ES-I3 (cell line): Measurements from ENCODE around the gene SYS1.

Experiments used
- H3K36me3 ChIP-seq: 2 replicates; pipeline ENCODE4 v1.6.1; 2013; ENCODE audit warnings: mild to moderate bottlenecking, low read length, control low read depth, moderate library complexity; ENCODE audit not compliant: insufficient read depth
- H3K4me1 ChIP-seq: 2 replicates; pipeline ENCODE4 v1.6.1; 2013; ENCODE audit warnings: mild to moderate bottlenecking, control low read depth, low read length; ENCODE audit not compliant: insufficient read depth
- H3K9ac ChIP-seq: 2 replicates; pipeline ENCODE4 v1.6.1; 2013; ENCODE audit warnings: low read depth, mild to moderate bottlenecking, low read length, moderate library complexity
- H3K9me3 ChIP-seq: 2 replicates; pipeline ENCODE4 v1.6.1; 2013; ENCODE audit warnings: mild to moderate bottlenecking, low read length, moderate library complexity; ENCODE audit not compliant: control insufficient read depth, insufficient read depth

Gene SYS1

GRCh38 chr20:45373353-45374100 is 10.6 kb downstream of the SYS1 start:
- Histone ChIP-seq H3K4me1 (no peaks in the 10 kb centered on the region), H3K9me3 (no peaks in the 10 kb centered on the region), H3K36me3 (no peaks in the 10 kb centered on the region), H3K9ac (peak overlapping the region; percentile 55; the same call in 1 of the 2 replicates)

DNA sequence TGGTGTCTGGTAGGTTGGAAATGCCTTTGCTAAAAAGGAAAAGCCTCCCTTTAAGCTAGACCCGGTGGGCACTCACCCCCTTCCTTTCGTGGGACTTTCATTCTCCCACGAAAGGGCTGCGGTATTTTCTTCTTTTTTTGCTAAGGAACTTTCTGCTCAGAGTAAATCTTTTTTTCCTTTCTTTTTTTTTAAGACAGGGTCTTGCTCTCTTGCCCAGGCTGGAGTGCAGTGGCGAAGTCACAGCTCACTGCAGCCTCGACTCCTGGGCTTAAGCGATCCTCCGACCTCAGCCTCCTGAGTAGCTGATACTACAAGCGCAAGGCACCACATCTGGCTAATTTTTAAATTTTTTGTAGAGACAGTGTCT is 11.1 kb downstream of the SYS1 start:
- Histone ChIP-seq H3K9me3 (no peaks in the 10 kb centered on the region), H3K36me3 (no peaks in the 10 kb centered on the region), H3K4me1 (no peaks in the 10 kb centered on the region), H3K9ac (no peak overlapping the region)

DNA sequence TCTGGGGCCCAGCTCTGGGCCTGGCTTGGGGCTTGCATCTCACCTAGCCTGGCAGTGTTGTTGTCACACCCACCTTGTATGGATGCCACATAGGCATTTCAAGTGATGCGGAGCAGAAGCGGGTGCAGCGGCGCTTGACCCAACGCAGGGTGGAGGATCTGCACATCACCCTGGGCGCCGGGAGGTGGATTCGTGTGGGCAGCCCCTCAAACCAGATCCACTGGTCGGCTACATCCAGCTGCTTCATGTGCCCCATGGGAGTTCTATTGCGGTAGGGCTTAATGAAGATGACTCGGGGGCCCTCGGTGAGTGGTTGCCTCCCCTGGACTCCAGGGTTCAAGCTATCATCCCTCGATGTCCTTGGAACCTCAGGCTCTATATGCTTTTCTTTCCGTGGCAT is 12.0 kb downstream of the SYS1 start:
- H3K9ac ChIP-seq: no peak overlapping the region
- no peaks in the 10 kb centered on the region for H3K9me3 ChIP-seq
- H3K4me1 ChIP-seq: no peaks in the 10 kb centered on the region
- no peaks in the 10 kb centered on the region for H3K36me3 ChIP-seq

GRCh38 chr20:45377269-45377668 is 14.3 kb downstream of the SYS1 start:
- Histone ChIP-seq H3K4me1 (no peaks in the 10 kb centered on the region), H3K9ac (no peak overlapping the region), H3K36me3 (no peaks in the 10 kb centered on the region), H3K9me3 (no peaks in the 10 kb centered on the region)

GRCh38 chr20:45378191-45378590 is 15.2 kb downstream of the SYS1 start, which contains the start of gene TP53TG5:
TSS of gene TP53TG5 (minus strand) at chr20:45378325. CDS start at chr20:45378236, 89 bp downstream.
- no peaks in the 10 kb centered on the region for H3K36me3 ChIP-seq
- H3K9me3 ChIP-seq: no peaks in the 10 kb centered on the region
- no peak within 1 kb of the TSS for H3K9ac ChIP-seq
- no peaks in the 10 kb centered on the region for H3K4me1 ChIP-seq

GRCh38 chr20:45387274-45387673 is 24.3 kb downstream of the SYS1 start:
- H3K9ac ChIP-seq: no peak overlapping the region

GRCh38 chr20:45390931-45391330 is 28.0 kb downstream of the SYS1 start:
- H3K9ac ChIP-seq: no peak overlapping the region
- H3K4me1 ChIP-seq: no peaks in the 10 kb centered on the region
- H3K9me3 ChIP-seq: no peaks in the 10 kb centered on the region
- no peaks in the 10 kb centered on the region for H3K36me3 ChIP-seq

More at GRCh38 chr20:45387274-45387673, 24.3 kb downstream of the SYS1 start:
- Histone ChIP-seq H3K9me3 (no peaks in the 10 kb centered on the region), H3K36me3 (no peaks in the 10 kb centered on the region), H3K4me1 (no peaks in the 10 kb centered on the region)

GRCh38 chr20:45391559-45391958 is 28.6 kb downstream of the SYS1 start:
- Histone ChIP-seq H3K4me1 (no peaks in the 10 kb centered on the region), H3K9ac (no peak overlapping the region), H3K36me3 (no peaks in the 10 kb centered on the region), H3K9me3 (no peaks in the 10 kb centered on the region)

- Histone ChIP-seq H3K4me1 (no peaks in the 10 kb centered on the region), H3K9me3 (no peaks in the 10 kb centered on the region), H3K36me3 (no peaks in the 10 kb centered on the region), H3K9ac (no peak overlapping the region)
Measured at GRCh38 chr20:45392733-45393132, 29.8 kb downstream of the SYS1 start.

GRCh38 chr20:45394221-45395113 is 31.5 kb downstream of the SYS1 start:
- Histone ChIP-seq H3K36me3 (no peaks in the 10 kb centered on the region), H3K4me1 (no peaks in the 10 kb centered on the region)

DNA sequence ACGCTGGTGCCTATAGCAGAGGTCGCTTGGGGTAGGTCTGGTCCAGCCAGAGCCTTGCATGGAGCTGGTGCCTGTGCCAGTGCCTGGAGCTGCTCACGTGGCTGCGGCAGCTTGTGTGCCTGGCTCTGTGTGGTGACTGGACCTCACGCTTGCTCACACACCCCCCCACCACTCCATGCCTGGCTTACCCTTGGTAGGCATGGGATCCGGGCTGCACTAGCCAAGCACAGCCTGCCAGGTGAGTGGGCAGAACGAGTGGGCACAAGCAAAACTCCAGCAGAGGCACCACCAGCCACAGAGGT is 32.1 kb downstream of the SYS1 start:
- Histone ChIP-seq H3K9me3 (peaks cover 2% of the 10 kb centered on the region; the same call in 1 of the 2 replicates), H3K36me3 (no peaks in the 10 kb centered on the region), H3K4me1 (no peaks in the 10 kb centered on the region), H3K9ac (no peak overlapping the region)

More at GRCh38 chr20:45394221-45395113, 31.5 kb downstream of the SYS1 start:
- H3K9ac ChIP-seq: no peak overlapping the region
- H3K9me3 ChIP-seq: no peaks in the 10 kb centered on the region; the same call in 1 of the 2 replicates

GRCh38 chr20:45399018-45399417 is 36.1 kb downstream of the SYS1 start:
- Histone ChIP-seq H3K36me3 (no peaks in the 10 kb centered on the region), H3K4me1 (no peaks in the 10 kb centered on the region), H3K9ac (no peak overlapping the region), H3K9me3 (peaks cover 15% of the 10 kb centered on the region)

GRCh38 chr20:45400346-45401031 is 37.5 kb downstream of the SYS1 start:
- Histone ChIP-seq H3K36me3 (no peaks in the 10 kb centered on the region), H3K9ac (no peak overlapping the region), H3K4me1 (no peaks in the 10 kb centered on the region), H3K9me3 (peaks cover 15% of the 10 kb centered on the region)

GRCh38 chr20:45402946-45403345 is 40.0 kb downstream of the SYS1 start:
- Histone ChIP-seq H3K9me3 (peaks cover 15% of the 10 kb centered on the region), H3K9ac (no peak overlapping the region), H3K4me1 (peaks cover 7% of the 10 kb centered on the region; the same call in 1 of the 2 replicates), H3K36me3 (no peaks in the 10 kb centered on the region)
